GM12878 (cell line): ENCODE measurements around the gene ELL2. TPM values are rescaled to one million over a fixed set of nuclear protein-coding genes. Genes with fewer than 3 reads are reported as not detected.

Source experiments
- CHD2 ChIP-seq: IDR thresholded peaks from 2 replicates; pipeline ENCODE4 v1.6.1; 2011; ENCODE audit warnings: low read depth, low read length, improper control_type of control experiment, borderline replicate concordance
- EED ChIP-seq: sonication (generic); IDR thresholded peaks from 2 replicates; pipeline ENCODE4 v1.6.1; 2016; ENCODE audit warnings: antibody characterized with exemption, low read depth
- ELK1 ChIP-seq: IDR thresholded peaks from 2 replicates; pipeline ENCODE4 v1.6.1; 2012; ENCODE audit warnings: low read depth, low read length, improper control_type of control experiment
- ETV6 ChIP-seq, 2 experiments: fragments of 450-650 bp in 1 of 2; IDR thresholded peaks in 1 of 2; conservative IDR thresholded peaks in 1 of 2; 2 replicates each; pipeline ENCODE4 v1.6.1; 2014; ENCODE audit warnings: antibody characterized with exemption in 1 of 2, borderline replicate concordance in 1 of 2, low read depth in 1 of 2, mild to moderate bottlenecking in 1 of 2, moderate library complexity in 1 of 2
- EZH2 ChIP-seq: IDR thresholded peaks from 2 replicates; pipeline ENCODE4 v1.6.1; 2012; ENCODE audit warnings: low read depth, mild to moderate bottlenecking, control low read depth, inconsistent platforms, low read length, borderline replicate concordance; ENCODE audit not compliant: control insufficient read depth
- GATAD2B ChIP-seq: fragments of 450-650 bp; conservative IDR thresholded peaks from 2 replicates; pipeline ENCODE4 v1.6.1; 2017; ENCODE audit warnings: low read depth, mild to moderate bottlenecking, moderate library complexity
- JUND ChIP-seq: IDR thresholded peaks from 2 replicates; pipeline ENCODE4 v1.6.1; 2012; ENCODE audit warnings: low read depth, mild to moderate bottlenecking, low read length, improper control_type of control experiment, moderate library complexity
- MLLT1 ChIP-seq: fragments of 450-650 bp; IDR thresholded peaks from 2 replicates; pipeline ENCODE4 v1.6.1; 2016; ENCODE audit warnings: mild to moderate bottlenecking
- NFXL1 ChIP-seq: fragments of 450-650 bp; IDR thresholded peaks from 2 replicates; pipeline ENCODE4 v1.6.1; 2017; ENCODE audit warnings: antibody characterized with exemption, mild to moderate bottlenecking, borderline replicate concordance
- PKNOX1 ChIP-seq: fragments of 450-650 bp; IDR thresholded peaks from 2 replicates; pipeline ENCODE4 v1.6.1; 2016; ENCODE audit warnings: mild to moderate bottlenecking
- POLR2A ChIP-seq: IDR thresholded peaks from 2 replicates; pipeline ENCODE4 v1.6.1; 2011; ENCODE audit warnings: low read depth, mild to moderate bottlenecking, low read length
- RELA ChIP-seq: fragments of 450-650 bp; IDR thresholded peaks from 2 replicates; pipeline ENCODE4 v1.8.0; 2014; ENCODE audit warnings: borderline replicate concordance; ENCODE audit not compliant: partially characterized antibody
- REST ChIP-seq: IDR thresholded peaks from 2 replicates; pipeline ENCODE4 v1.6.1; 2012; ENCODE audit warnings: mild to moderate bottlenecking, low read depth, low read length
- SIX5 ChIP-seq: IDR thresholded peaks from 2 replicates; pipeline ENCODE4 v1.6.1; 2011; ENCODE audit warnings: mild to moderate bottlenecking, low read depth, low read length, moderate library complexity; ENCODE audit not compliant: severe bottlenecking
- SKIL ChIP-seq: fragments of 450-650 bp; IDR thresholded peaks from 2 replicates; pipeline ENCODE4 v1.6.1; 2017; ENCODE audit warnings: mild to moderate bottlenecking, low read depth, inconsistent platforms; ENCODE audit not compliant: poor library complexity, severe bottlenecking
- SMAD5 ChIP-seq: IDR thresholded peaks from 2 replicates; pipeline ENCODE4 v1.6.1; 2016; ENCODE audit warnings: antibody characterized with exemption, low read depth
- USF1 ChIP-seq: IDR thresholded peaks from 2 replicates; pipeline ENCODE4 v1.6.1; 2011; ENCODE audit warnings: borderline replicate concordance, low read depth, mild to moderate bottlenecking, moderate library complexity, mixed read lengths, low read length; ENCODE audit not compliant: insufficient read depth; ENCODE audit errors: extremely low read length
- YY1 ChIP-seq: IDR thresholded peaks from 2 replicates; pipeline ENCODE4 v1.6.1; 2011; ENCODE audit warnings: low read depth, mild to moderate bottlenecking, low read length
- polyA plus RNA-seq, 11 experiments: library from polyadenylated mRNA; depleted of rRNA in 4 of 11; unstranded in 6 of 11; stranded (reverse) in 5 of 11; fragments of >200 nt; fragmentation: Nextera tagmentation in 4 of 11; fragmentation: Illumina TruSeq in 1 of 11; extraction: Ambion mirVana in 4 of 11; extraction: Trizol in 1 of 11; gene quantifications; 1 replicate in 1 of 11; 2 replicates in 10 of 11; pipeline versions ENCODE4 v1.2.1 to v1.2.3, GENCODE V29; 2011 to 2016; ENCODE audit warnings: inconsistent platforms in 2 of 11, missing spikeins in 2 of 11, low read depth in 1 of 11
- total RNA-seq, 4 experiments: library from RNA; depleted of rRNA in 3 of 4; stranded (reverse); fragments of >200 nt in 3 of 4; fragmentation: Illumina TruSeq in 1 of 4; extraction: Trizol in 1 of 4; gene quantifications; 2 replicates each; pipeline versions ENCODE4 v1.2.1 to v1.2.3, GENCODE V29; 2013 to 2021

Gene ELL2
- total and polyA plus RNA-seq, 10 of the 15 experiments (the other 5 are each of a cell fraction or from before 2014, with no cell fraction given), result 24.2 to 91.4 (median 57.4) TPM

- TF ChIP-seq USF1, result no peak
- no peak for TF ChIP-seq SKIL
- peak in 1 of 2 experiments; percentile 65; a peak in 2 of 4 replicates for TF ChIP-seq ETV6 (conservative IDR thresholded peaks at IDR 0.05 in 1 of 2, IDR thresholded peaks at IDR 0.05 in 1 of 2; ENCODE audit: borderline replicate concordance in 1 of 2, low read depth in 1 of 2)
- TF ChIP-seq RELA, result no peak
- no peak for TF ChIP-seq SMAD5
- no peak for TF ChIP-seq SIX5
- peak; percentile 84 for TF ChIP-seq EED
- TF ChIP-seq CHD2, result no peak
- TF ChIP-seq REST, result no peak
- TF ChIP-seq MLLT1, result no peak; the same call in 1 of the 2 replicates
- TF ChIP-seq EZH2, result no peak
- TF ChIP-seq GATAD2B, result no peak
- 0 out of 2 replicates have a peak, but pooled peaks have one; percentile 57 for TF ChIP-seq YY1
- TF ChIP-seq JUND, result no peak
- TF ChIP-seq NFXL1, result no peak
- no peak for TF ChIP-seq POLR2A
- no peak for TF ChIP-seq ELK1
- TF ChIP-seq PKNOX1, result peak; percentile 90
Observed at GRCh38 chr5:95842854-95843544, 118.7 kb downstream of the ELL2 start (continued).
